ENCODE results near the gene SEMA6D. TPM values are rescaled to one million over a fixed set of nuclear protein-coding genes. Genes with fewer than 3 reads are reported as not detected.

The SEMA6D gene
- total RNA-seq, 1 experiment from 2014 or later = 0.91 TPM

GRCh38 chr15:47792231-47792630 is 74.9 kb downstream of the SEMA6D start:
- no TSS peak for BruUV-seq (replicated peaks)
- TF ChIP-seq EZH2 (IDR thresholded peaks at IDR 0.05; ENCODE audit: low read length, unreplicated experiment) (no peak), CTCF (conservative IDR thresholded peaks at IDR 0.05; ENCODE audit: low read depth, low read length) (no peak), EZH2phosphoT487 (IDR thresholded peaks at IDR 0.05; ENCODE audit: borderline replicate concordance, low read length) (no peak)
- H3K27ac ChIP-seq (ENCODE audit: low read length) = no peak overlapping the region
- POLR2A ChIA-PET (ENCODE audit: unreplicated experiment) = no interaction called here
- no peak overlapping the region for H3K9ac ChIP-seq (ENCODE audit: low read length)
- no peak for ATAC-seq
- CTCF ChIA-PET = interaction anchor here (0.6 kb wide), 1 partner anchor 966 kb away, joined by 3 read pairs; no protein-coding TSS in a partner anchor
- DNase-seq = no peak
- no peaks in the 10 kb centered on the region for H3K79me2 ChIP-seq (ENCODE audit: low read length)
- intact Hi-C loops (cut with micrococcal nuclease) = no loop called here
- no peak overlapping the region for H3K4me2 ChIP-seq (ENCODE audit: low read length)
- H4K20me1 ChIP-seq (ENCODE audit: low read length) = no peaks in the 10 kb centered on the region
- no peak overlapping the region for H2AFZ ChIP-seq (ENCODE audit: low read length)
- no peaks in the 10 kb centered on the region for H3F3A ChIP-seq (ENCODE audit: low read length, unreplicated experiment)
- no peaks in the 10 kb centered on the region for H3K9me3 ChIP-seq (ENCODE audit: low read length)
- H3K9me2 ChIP-seq (replicated peaks; ENCODE audit: low read length) = no peaks in the 10 kb centered on the region
- H3K36me3 ChIP-seq (ENCODE audit: low read depth, low read length) = no peaks in the 10 kb centered on the region
- H3K4me1 ChIP-seq (ENCODE audit: insufficient read depth, low read length) = peaks cover 8% of the 10 kb centered on the region; the same call in 1 of the 2 replicates
- no peak overlapping the region for H3K4me3 ChIP-seq (ENCODE audit: low read length)
- no peaks in the 10 kb centered on the region for H3K27me3 ChIP-seq (ENCODE audit: low read length)

- no peak overlapping the region for H3K9ac ChIP-seq (ENCODE audit: low read length)
- peaks cover 8% of the 10 kb centered on the region; the same call in 1 of the 2 replicates for H3K4me1 ChIP-seq (ENCODE audit: insufficient read depth, low read length)
- DNase-seq = peak; percentile 25
- no peak overlapping the region for H2AFZ ChIP-seq (ENCODE audit: low read length)
- no peaks in the 10 kb centered on the region for H3K79me2 ChIP-seq (ENCODE audit: low read length)
- no peaks in the 10 kb centered on the region for H3K9me2 ChIP-seq (replicated peaks; ENCODE audit: low read length)
- H3K27me3 ChIP-seq (ENCODE audit: low read length) = no peaks in the 10 kb centered on the region
- BruUV-seq (replicated peaks) = no TSS peak
- no peak overlapping the region for H3K27ac ChIP-seq (ENCODE audit: low read length)
- H3K4me2 ChIP-seq (ENCODE audit: low read length) = no peak overlapping the region
- TF ChIP-seq CTCF (conservative IDR thresholded peaks at IDR 0.05; ENCODE audit: low read depth, low read length) (no peak), EZH2phosphoT487 (IDR thresholded peaks at IDR 0.05; ENCODE audit: borderline replicate concordance, low read length) (no peak), EZH2 (IDR thresholded peaks at IDR 0.05; ENCODE audit: low read length, unreplicated experiment) (no peak)
- H4K20me1 ChIP-seq (ENCODE audit: low read length) = no peaks in the 10 kb centered on the region
- no peaks in the 10 kb centered on the region for H3F3A ChIP-seq (ENCODE audit: low read length, unreplicated experiment)
- peak; percentile 37; the same call in 1 of the 2 replicates for ATAC-seq
- ChIA-PET CTCF (no interaction called here), POLR2A (ENCODE audit: unreplicated experiment) (no interaction called here)
- H3K36me3 ChIP-seq (ENCODE audit: low read depth, low read length) = no peaks in the 10 kb centered on the region
- H3K9me3 ChIP-seq (ENCODE audit: low read length) = no peaks in the 10 kb centered on the region
- H3K4me3 ChIP-seq (ENCODE audit: low read length) = no peak overlapping the region
- intact Hi-C loops (cut with micrococcal nuclease) = no loop called here
These were observed 77.1 kb downstream of the SEMA6D start for GRCh38 chr15:47794252-47794914.

DNA sequence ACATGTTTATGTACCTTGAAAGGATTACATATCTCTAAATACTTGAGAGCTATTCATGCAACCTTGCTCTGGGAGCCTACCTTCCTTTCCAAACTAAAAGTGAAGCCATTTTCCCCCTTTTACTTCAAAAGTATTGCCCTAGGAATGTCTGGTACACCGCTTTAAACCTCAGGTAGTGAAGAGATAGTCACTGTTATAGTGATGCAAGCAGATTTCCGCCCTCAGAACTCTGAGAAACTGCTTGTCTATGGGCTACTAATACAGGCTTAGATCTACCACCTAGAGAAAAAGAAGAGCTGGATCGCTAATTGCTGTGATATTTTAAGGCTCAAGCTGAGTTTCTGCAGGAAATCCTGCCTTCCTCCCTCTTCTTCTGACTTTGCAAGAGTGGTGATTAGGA is 78.6 kb downstream of the SEMA6D start:
- no peaks in the 10 kb centered on the region for H3K9me3 ChIP-seq (ENCODE audit: low read length)
- H2AFZ ChIP-seq (ENCODE audit: low read length) = no peak overlapping the region
- H3K27ac ChIP-seq (ENCODE audit: low read length) = no peak overlapping the region
- peaks cover 8% of the 10 kb centered on the region; the same call in 1 of the 2 replicates for H3K4me1 ChIP-seq (ENCODE audit: insufficient read depth, low read length)
- no peak overlapping the region for H3K4me2 ChIP-seq (ENCODE audit: low read length)
- H3K4me3 ChIP-seq (ENCODE audit: low read length) = no peak overlapping the region
- ChIA-PET POLR2A (ENCODE audit: unreplicated experiment) (no interaction called here), CTCF (no interaction called here)
- no peaks in the 10 kb centered on the region for H3K27me3 ChIP-seq (ENCODE audit: low read length)
- H4K20me1 ChIP-seq (ENCODE audit: low read length) = no peaks in the 10 kb centered on the region
- H3K9me2 ChIP-seq (replicated peaks; ENCODE audit: low read length) = no peaks in the 10 kb centered on the region
- DNase-seq (no peak), ATAC-seq (no peak)
- intact Hi-C loops (cut with micrococcal nuclease) = no loop called here
- no peak for TF ChIP-seq EZH2 (IDR thresholded peaks at IDR 0.05; ENCODE audit: low read length, unreplicated experiment)
- no peak for TF ChIP-seq CTCF (conservative IDR thresholded peaks at IDR 0.05; ENCODE audit: low read depth, low read length)
- TF ChIP-seq EZH2phosphoT487 (IDR thresholded peaks at IDR 0.05; ENCODE audit: borderline replicate concordance, low read length) = no peak
- no peak overlapping the region for H3K9ac ChIP-seq (ENCODE audit: low read length)
- no peaks in the 10 kb centered on the region for H3K79me2 ChIP-seq (ENCODE audit: low read length)
- H3K36me3 ChIP-seq (ENCODE audit: low read depth, low read length) = no peaks in the 10 kb centered on the region
- H3F3A ChIP-seq (ENCODE audit: low read length, unreplicated experiment) = no peaks in the 10 kb centered on the region
- BruUV-seq (replicated peaks) = no TSS peak
